BJ (cell line): Measurements from ENCODE around the gene ABCC1. TPM values are rescaled to one million over a fixed set of nuclear protein-coding genes. Genes with fewer than 3 reads are reported as not detected.

Experiments
- CTCF ChIA-PET: fragments of 350-600 bp; formaldehyde crosslinking; extraction: SDS; loops from one replicate; lab custom pipeline; 2021; ENCODE audit warnings: antibody characterized with exemption, inconsistent platforms; lab: Yijun Ruan, JAX
- POLR2A ChIA-PET: fragments of 300-600 bp; sonication (Branson Sonifier 250); formaldehyde crosslinking; extraction: SDS; loops from one replicate; lab custom pipeline; 2021; ENCODE audit warnings: antibody characterized with exemption; lab: Charles Lee
- DNase-seq: peaks from one replicate; pipeline ENCODE4 v3.0.0-alpha.2; 2011; ENCODE audit warnings: low read depth
- H3K27me3 ChIP-seq: 2 replicates; pipeline ENCODE4 v1.6.0; 2011; ENCODE audit warnings: low read length; ENCODE audit not compliant: control insufficient read depth, insufficient read depth
- H3K36me3 ChIP-seq: 2 replicates; pipeline ENCODE4 v1.5.1; 2011; ENCODE audit warnings: low read length; ENCODE audit not compliant: control insufficient read depth, insufficient read depth
- H3K4me3 ChIP-seq: 2 replicates; pipeline ENCODE4 v1.5.1; 2011; ENCODE audit warnings: low read depth, mild to moderate bottlenecking, control low read depth, low read length
- CTCF ChIP-seq: IDR thresholded peaks from 2 replicates; pipeline ENCODE4 v1.5.1; 2011; ENCODE audit warnings: low read depth, mild to moderate bottlenecking, control low read depth, inconsistent platforms, low read length, moderate library complexity; ENCODE audit not compliant: insufficient read depth
- polyA plus RNA-seq: library from polyadenylated mRNA; depleted of rRNA; stranded (reverse); fragments of >200 nt; gene quantifications from 2 replicates; pipeline ENCODE4 v1.2.3, GENCODE V29; 2011

The ABCC1 gene
- polyA plus RNA-seq, 1 experiment: 27.3 TPM

- Histone ChIP-seq H3K4me3 (no peak overlapping the region), H3K27me3 (no peaks in the 10 kb centered on the region), H3K36me3 (no peaks in the 10 kb centered on the region)
- POLR2A ChIA-PET: no interaction called here
- no peak for DNase-seq
- no peak for TF ChIP-seq CTCF
- CTCF ChIA-PET: interaction anchor here (0.7 to 1.3 kb wide), 4 partner anchors 9 to 92 kb away, joined by 3 to 5 read pairs (median 4); no protein-coding TSS in a partner anchor
Observed at GRCh38 chr16:15966420-15966819, 17.0 kb downstream of the ABCC1 start.

DNA sequence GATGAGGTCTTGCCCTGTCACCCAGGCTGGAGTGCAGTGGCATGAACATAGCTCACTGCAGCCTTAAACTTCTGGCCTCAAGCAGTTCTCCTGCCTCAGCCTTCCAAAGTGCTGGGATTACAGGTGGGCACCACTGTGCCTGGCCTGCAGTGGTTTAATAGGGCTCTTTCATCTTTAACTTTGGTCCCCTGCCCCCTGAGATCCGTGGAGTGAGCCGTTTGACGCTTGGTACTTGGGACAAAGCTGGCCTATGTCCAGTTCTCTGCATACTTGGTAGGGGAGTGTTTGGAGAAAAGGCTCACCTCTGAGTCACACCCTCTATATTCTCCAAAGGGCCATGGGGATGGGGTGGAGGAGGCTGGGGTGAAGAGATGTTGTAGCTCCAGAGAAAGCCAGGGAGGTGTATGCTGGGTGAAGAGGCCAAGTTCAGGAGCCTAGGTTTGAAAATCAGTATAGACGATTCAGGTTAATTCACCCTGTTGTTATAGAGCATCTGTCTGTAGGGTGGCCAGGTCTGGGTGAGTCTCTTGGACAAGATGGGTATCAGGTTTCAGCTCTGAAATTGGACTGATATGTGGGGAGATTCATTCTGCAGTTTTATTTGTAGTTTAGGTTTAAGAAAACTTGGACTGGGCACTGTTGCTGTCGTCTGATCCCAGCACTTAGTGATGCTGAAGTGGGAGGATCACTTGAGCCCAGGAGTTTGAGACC is 17.6 kb downstream of the ABCC1 start:
- TF ChIP-seq CTCF: no peak
- H3K27me3 ChIP-seq: no peaks in the 10 kb centered on the region
- ChIA-PET POLR2A (interaction anchor here (0.6 kb wide), 2 partner anchors 15 to 94 kb away, joined by 5 to 11 read pairs; no protein-coding TSS in a partner anchor), CTCF (interaction anchor here (0.7 to 1.3 kb wide), 5 partner anchors 9 to 92 kb away, joined by 3 to 5 read pairs (median 4); no protein-coding TSS in a partner anchor)
- H3K4me3 ChIP-seq: no peak overlapping the region
- no peaks in the 10 kb centered on the region for H3K36me3 ChIP-seq
- no peak for DNase-seq

- Histone ChIP-seq H3K27me3 (no peaks in the 10 kb centered on the region), H3K4me3 (no peak overlapping the region), H3K36me3 (no peaks in the 10 kb centered on the region)
- no peak for DNase-seq
- ChIA-PET POLR2A (interaction anchor here (0.6 kb wide), 2 partner anchors 14 to 94 kb away, joined by 5 to 11 read pairs; no protein-coding TSS in a partner anchor), CTCF (interaction anchor here (1.2 to 1.3 kb wide), 3 partner anchors 21 to 93 kb away, joined by 3 to 5 read pairs (median 4); no protein-coding TSS in a partner anchor)
- no peak for TF ChIP-seq CTCF
Observed at GRCh38 chr16:15967655-15968315, 18.4 kb downstream of the ABCC1 start.

DNA sequence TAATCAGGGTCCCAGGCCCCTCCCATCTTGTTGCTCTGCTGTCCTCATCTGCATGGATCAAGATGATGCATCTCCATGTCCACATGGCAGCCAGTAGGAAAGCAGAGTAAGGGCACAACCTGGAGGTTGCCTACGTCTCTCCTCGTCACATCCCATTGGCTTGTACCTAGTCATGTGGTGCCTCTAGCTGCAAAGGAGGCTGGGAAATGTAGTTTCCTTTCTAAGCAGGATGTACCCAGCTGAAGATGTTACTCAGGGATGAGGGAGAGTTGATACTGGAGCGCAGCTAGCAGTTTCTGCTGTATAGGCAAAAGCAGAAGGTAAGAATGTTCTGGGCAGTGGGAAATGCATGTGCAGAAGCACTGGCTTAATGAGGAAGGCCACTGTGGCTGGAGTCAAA is 20.8 kb downstream of the ABCC1 start:
- H3K36me3 ChIP-seq: no peaks in the 10 kb centered on the region

More for the DNA sequence above, 20.8 kb downstream of the ABCC1 start:
- POLR2A ChIA-PET: no interaction called here
- CTCF ChIA-PET: no interaction called here
- no peak for TF ChIP-seq CTCF
- no peak for DNase-seq
- Histone ChIP-seq H3K4me3 (no peak overlapping the region), H3K27me3 (no peaks in the 10 kb centered on the region)
